SK-N-SH (cell line): Measurements from ENCODE around the gene PRDM13. TPM values are rescaled to one million over a fixed set of nuclear protein-coding genes. Genes with fewer than 3 reads are reported as not detected.
A peak's percentile ranks its signal among the peaks of the same experiment; 100 is the strongest.

Source experiments
- CTCF ChIA-PET: fragments of 300-600, 350-600 bp; formaldehyde crosslinking; extraction: SDS; loops from one replicate; lab custom pipeline; 2021; lab: Yijun Ruan, JAX
- POLR2A ChIA-PET: fragments of 350-600 bp; sonication (Branson Sonifier 250); formaldehyde crosslinking; extraction: SDS; loops from one replicate; lab custom pipeline; 2020; ENCODE audit warnings: antibody characterized with exemption, inconsistent platforms; lab: Yijun Ruan, JAX
- DNase-seq: peaks from one replicate; pipeline ENCODE4 v3.0.0; 2012
- H2AFZ ChIP-seq: fragments of 200-600 bp; sonication (generic); 2 replicates; pipeline ENCODE4 v1.8.1; 2016; ENCODE audit warnings: antibody characterized with exemption, mild to moderate bottlenecking, low read depth
- H3F3A ChIP-seq: fragments of 200-600 bp; sonication (generic); replicated peaks from 2 replicates; pipeline ENCODE3; 2016; ENCODE audit warnings: antibody characterized with exemption, mild to moderate bottlenecking; ENCODE audit not compliant: insufficient read depth
- H3K27ac ChIP-seq, 2 experiments: fragments of 200-500 bp in 1 of 2; fragments of 200-600 bp in 1 of 2; sonication (Bioruptor generic) in 1 of 2; sonication (generic), shearing (Covaris generic) in 1 of 2; 2 replicates each; pipeline versions ENCODE4 v1.5.1 to v1.6.1; 2014 to 2016; ENCODE audit warnings: low read depth in 2 of 2, inconsistent platforms in 1 of 2, low read length in 1 of 2, mild to moderate bottlenecking in 1 of 2, mixed read lengths in 1 of 2
- H3K27me3 ChIP-seq: fragments of 200-600 bp; sonication (generic), shearing (Covaris generic); 2 replicates; pipeline ENCODE4 v1.6.1; 2016; ENCODE audit warnings: mixed run types; ENCODE audit not compliant: insufficient read depth
- H3K36me3 ChIP-seq, 2 experiments: fragments of 200-500 bp in 1 of 2; fragments of 200-600 bp in 1 of 2; sonication (Bioruptor generic) in 1 of 2; sonication (generic) in 1 of 2; replicated peaks in 1 of 2; 2 replicates each; pipeline versions ENCODE3 to v1.5.1; 2014 to 2016; ENCODE audit warnings: low read length in 1 of 2, mild to moderate bottlenecking in 1 of 2; ENCODE audit not compliant: insufficient read depth in 2 of 2, control insufficient read depth in 1 of 2
- H3K4me1 ChIP-seq, 2 experiments: fragments of 200-500 bp in 1 of 2; fragments of 200-600 bp in 1 of 2; sonication (Bioruptor generic) in 1 of 2; sonication (generic), shearing (Covaris generic) in 1 of 2; 2 replicates each; pipeline versions ENCODE4 v1.5.1 to v1.6.1; 2014 to 2016; ENCODE audit warnings: low read depth in 1 of 2, low read length in 1 of 2, mixed run types in 1 of 2; ENCODE audit not compliant: insufficient read depth in 2 of 2, control insufficient read depth in 1 of 2
- H3K4me2 ChIP-seq: fragments of 200-600 bp; sonication (generic), shearing (Covaris generic); 2 replicates; pipeline ENCODE4 v1.6.1; 2017; ENCODE audit warnings: mixed run types
- H3K4me3 ChIP-seq, 2 experiments: fragments of 200-500 bp in 1 of 2; fragments of 200-600 bp in 1 of 2; sonication (Bioruptor generic) in 1 of 2; sonication (generic), shearing (Covaris generic) in 1 of 2; 2 replicates each; pipeline versions ENCODE4 v1.5.1 to v1.8.1; 2014 to 2016; ENCODE audit warnings: low read depth in 2 of 2, inconsistent platforms in 1 of 2, low read length in 1 of 2, mild to moderate bottlenecking in 1 of 2, mixed read lengths in 1 of 2, moderate library complexity in 1 of 2
- H3K79me2 ChIP-seq: fragments of 200-600 bp; sonication (generic); 2 replicates; pipeline ENCODE4 v1.8.1; 2017; ENCODE audit warnings: mild to moderate bottlenecking; ENCODE audit not compliant: insufficient read depth
- H3K9ac ChIP-seq: fragments of 200-600 bp; sonication (generic); 2 replicates; pipeline ENCODE4 v1.6.1; 2017; ENCODE audit warnings: mixed run types
- H3K9me2 ChIP-seq: fragments of 200-600 bp; sonication (generic); 2 replicates; pipeline ENCODE4 v1.6.1; 2017; ENCODE audit warnings: mixed run types
- H3K9me3 ChIP-seq: fragments of 200-600 bp; sonication (generic); 2 replicates; pipeline ENCODE4 v1.6.1; 2017; ENCODE audit warnings: mixed run types, mild to moderate bottlenecking, moderate library complexity
- H4K20me1 ChIP-seq: fragments of 200-600 bp; sonication (generic); 2 replicates; pipeline ENCODE4 v1.6.1; 2017; ENCODE audit warnings: mild to moderate bottlenecking, mixed run types; ENCODE audit not compliant: insufficient read depth
- FOSL2 ChIP-seq: IDR thresholded peaks from 2 replicates; pipeline ENCODE4 v1.4.0; 2012; ENCODE audit warnings: low read depth, mild to moderate bottlenecking, moderate library complexity, borderline replicate concordance
- GABPA ChIP-seq: IDR thresholded peaks from 2 replicates; pipeline ENCODE4 v1.4.0; 2012; ENCODE audit warnings: low read depth, mild to moderate bottlenecking
- RAD21 ChIP-seq: IDR thresholded peaks from 2 replicates; pipeline ENCODE4 v1.6.1; 2012; ENCODE audit warnings: mild to moderate bottlenecking, low read length
- RXRA ChIP-seq: IDR thresholded peaks from 2 replicates; pipeline ENCODE4 v1.4.0; 2012; ENCODE audit warnings: low read depth, mild to moderate bottlenecking, borderline replicate concordance
- SIN3A ChIP-seq: IDR thresholded peaks from 2 replicates; pipeline ENCODE4 v1.6.1; 2012; ENCODE audit warnings: low read depth, mild to moderate bottlenecking, low read length, moderate library complexity, borderline replicate concordance
- YY1 ChIP-seq: IDR thresholded peaks from 2 replicates; pipeline ENCODE4 v1.4.0; 2012; ENCODE audit warnings: low read depth, mild to moderate bottlenecking
- ZBTB33 ChIP-seq: IDR thresholded peaks from 2 replicates; pipeline ENCODE4 v1.4.0; 2012; ENCODE audit warnings: low read depth, borderline replicate concordance
- WGBS: methylation state at CpG from one replicate; pipeline ENCODE4 v1.1.6; 2017; ENCODE audit warnings: low lambda C conversion rate; 5-methylcytosine and 5-hydroxymethylcytosine counted together
- polyA plus RNA-seq, 3 experiments: library from polyadenylated mRNA; depleted of rRNA; stranded (reverse); fragments of >200 nt; gene quantifications; 2 replicates each; pipeline ENCODE4 v1.2.3, GENCODE V29; 2012
- TF ChIP-seq, protein P1 (sequence below): fragments of 200-600 bp; sonication (generic); IDR thresholded peaks from 2 replicates; pipeline ENCODE4 v1.6.1; 2017; ENCODE audit warnings: antibody characterized with exemption, mild to moderate bottlenecking, moderate library complexity
- TF ChIP-seq, protein P2 (sequence below): IDR thresholded peaks from 2 replicates; pipeline ENCODE4 v1.4.0; 2012; ENCODE audit warnings: low read depth
- TF ChIP-seq, protein P3 (sequence below): IDR thresholded peaks from 2 replicates; pipeline ENCODE4 v1.6.1; 2012; ENCODE audit warnings: mild to moderate bottlenecking, low read depth, low read length, moderate library complexity

PRDM13 gene
- polyA plus RNA-seq, 1 of the 3 experiments (the other 2 are of a cell fraction) = 0.02 TPM

- Histone ChIP-seq H3K36me3 (no peaks in the 10 kb centered on the region), H3K4me3 (peak overlapping the region; percentile 36 to 37; a peak in 2 of 4 replicates), H3K4me2 (peak overlapping the region; percentile 74), H3K9me3 (no peaks in the 10 kb centered on the region), H3K79me2 (no peaks in the 10 kb centered on the region), H3K9me2 (no peaks in the 10 kb centered on the region), H3K27ac (no peak overlapping the region), H3F3A (no peaks in the 10 kb centered on the region), H3K9ac (no peak overlapping the region), H3K4me1 (peaks cover 5 to 8% of the 10 kb centered on the region in 2 experiments; a peak in 3 of 4 replicates), H2AFZ (0 out of 2 replicates have a peak overlapping the region, but pooled peaks have one; percentile 51), H4K20me1 (no peaks in the 10 kb centered on the region), H3K27me3 (peaks cover 88% of the 10 kb centered on the region)
- DNase-seq = peak; percentile 43
- 19% methylated on average over 37 of the region's 54 CpGs for WGBS
- POLR2A ChIA-PET = interaction anchor here (1.1 kb wide), 1 partner anchor 34 kb away, joined by 3 read pairs; the partner anchor contains the start of gene CCNC
- CTCF ChIA-PET = interaction anchor here (1.0 to 2.7 kb wide), 3 partner anchors 10 to 20 kb away, joined by 4 to 18 read pairs (median 4); no protein-coding TSS in a partner anchor
- TF ChIP-seq, protein P1, sequence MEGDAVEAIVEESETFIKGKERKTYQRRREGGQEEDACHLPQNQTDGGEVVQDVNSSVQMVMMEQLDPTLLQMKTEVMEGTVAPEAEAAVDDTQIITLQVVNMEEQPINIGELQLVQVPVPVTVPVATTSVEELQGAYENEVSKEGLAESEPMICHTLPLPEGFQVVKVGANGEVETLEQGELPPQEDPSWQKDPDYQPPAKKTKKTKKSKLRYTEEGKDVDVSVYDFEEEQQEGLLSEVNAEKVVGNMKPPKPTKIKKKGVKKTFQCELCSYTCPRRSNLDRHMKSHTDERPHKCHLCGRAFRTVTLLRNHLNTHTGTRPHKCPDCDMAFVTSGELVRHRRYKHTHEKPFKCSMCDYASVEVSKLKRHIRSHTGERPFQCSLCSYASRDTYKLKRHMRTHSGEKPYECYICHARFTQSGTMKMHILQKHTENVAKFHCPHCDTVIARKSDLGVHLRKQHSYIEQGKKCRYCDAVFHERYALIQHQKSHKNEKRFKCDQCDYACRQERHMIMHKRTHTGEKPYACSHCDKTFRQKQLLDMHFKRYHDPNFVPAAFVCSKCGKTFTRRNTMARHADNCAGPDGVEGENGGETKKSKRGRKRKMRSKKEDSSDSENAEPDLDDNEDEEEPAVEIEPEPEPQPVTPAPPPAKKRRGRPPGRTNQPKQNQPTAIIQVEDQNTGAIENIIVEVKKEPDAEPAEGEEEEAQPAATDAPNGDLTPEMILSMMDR = no peak
- TF ChIP-seq, protein P2, sequence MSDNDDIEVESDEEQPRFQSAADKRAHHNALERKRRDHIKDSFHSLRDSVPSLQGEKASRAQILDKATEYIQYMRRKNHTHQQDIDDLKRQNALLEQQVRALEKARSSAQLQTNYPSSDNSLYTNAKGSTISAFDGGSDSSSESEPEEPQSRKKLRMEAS = no peak
- TF ChIP-seq ZBTB33 = no peak
- TF ChIP-seq RAD21 = no peak
- TF ChIP-seq, protein P3, sequence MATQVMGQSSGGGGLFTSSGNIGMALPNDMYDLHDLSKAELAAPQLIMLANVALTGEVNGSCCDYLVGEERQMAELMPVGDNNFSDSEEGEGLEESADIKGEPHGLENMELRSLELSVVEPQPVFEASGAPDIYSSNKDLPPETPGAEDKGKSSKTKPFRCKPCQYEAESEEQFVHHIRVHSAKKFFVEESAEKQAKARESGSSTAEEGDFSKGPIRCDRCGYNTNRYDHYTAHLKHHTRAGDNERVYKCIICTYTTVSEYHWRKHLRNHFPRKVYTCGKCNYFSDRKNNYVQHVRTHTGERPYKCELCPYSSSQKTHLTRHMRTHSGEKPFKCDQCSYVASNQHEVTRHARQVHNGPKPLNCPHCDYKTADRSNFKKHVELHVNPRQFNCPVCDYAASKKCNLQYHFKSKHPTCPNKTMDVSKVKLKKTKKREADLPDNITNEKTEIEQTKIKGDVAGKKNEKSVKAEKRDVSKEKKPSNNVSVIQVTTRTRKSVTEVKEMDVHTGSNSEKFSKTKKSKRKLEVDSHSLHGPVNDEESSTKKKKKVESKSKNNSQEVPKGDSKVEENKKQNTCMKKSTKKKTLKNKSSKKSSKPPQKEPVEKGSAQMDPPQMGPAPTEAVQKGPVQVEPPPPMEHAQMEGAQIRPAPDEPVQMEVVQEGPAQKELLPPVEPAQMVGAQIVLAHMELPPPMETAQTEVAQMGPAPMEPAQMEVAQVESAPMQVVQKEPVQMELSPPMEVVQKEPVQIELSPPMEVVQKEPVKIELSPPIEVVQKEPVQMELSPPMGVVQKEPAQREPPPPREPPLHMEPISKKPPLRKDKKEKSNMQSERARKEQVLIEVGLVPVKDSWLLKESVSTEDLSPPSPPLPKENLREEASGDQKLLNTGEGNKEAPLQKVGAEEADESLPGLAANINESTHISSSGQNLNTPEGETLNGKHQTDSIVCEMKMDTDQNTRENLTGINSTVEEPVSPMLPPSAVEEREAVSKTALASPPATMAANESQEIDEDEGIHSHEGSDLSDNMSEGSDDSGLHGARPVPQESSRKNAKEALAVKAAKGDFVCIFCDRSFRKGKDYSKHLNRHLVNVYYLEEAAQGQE = no peak
- TF ChIP-seq FOSL2 = no peak
- no peak for TF ChIP-seq GABPA
- TF ChIP-seq YY1 = no peak
- no peak for TF ChIP-seq RXRA
- no peak for TF ChIP-seq SIN3A
Measured at GRCh38 chr6:99602520-99603420, 3.9 kb upstream of the PRDM13 start.
